GM21717 (cell line): Measurements from ENCODE around the gene VKORC1.
A peak's percentile ranks its signal among the peaks of the same experiment; 100 is the strongest.
"Not testable (repeated sequence)": the region's sequence is repeated elsewhere in the genome, so short reads cannot be mapped to it uniquely, and the experiment has no call there.

Source experiments
- ATAC-seq: cut with Tn5 transposase; IDR thresholded peaks from one replicate; pipeline ENCODE4 v1.9.1; 2021; ENCODE audit warnings: mild to moderate bottlenecking, moderate library complexity; ENCODE audit not compliant: unreplicated experiment

The VKORC1 gene

GRCh38 chr16:31108035-31108793 lies 13.6 kb upstream of the VKORC1 start, which contains the start of gene BCKDK:
Gene BCKDK (plus strand): TSS chr16:31108386. CDS start chr16:31109224, 838 bp downstream.
- ATAC-seq, result peak; percentile 80

GRCh38 chr16:31107465-31107867 lies 12.9 kb upstream of the VKORC1 start:
- peak; percentile 59 for ATAC-seq

- ATAC-seq, result no peak
These were observed 12.2 kb upstream of the VKORC1 start for GRCh38 chr16:31106509-31107464.

- ATAC-seq, result no peak
These were observed 11.1 kb upstream of the VKORC1 start for GRCh38 chr16:31105677-31106213.

GRCh38 chr16:31100876-31101641 lies 6.5 kb upstream of the VKORC1 start:
- ATAC-seq, result not testable (repeated sequence)

GRCh38 chr16:31099860-31100638 lies 5.5 kb upstream of the VKORC1 start:
- ATAC-seq, result no peak

- no peak for ATAC-seq
These were observed 541 bp downstream of the VKORC1 start for GRCh38 chr16:31094088-31094423.

- no peak for ATAC-seq
These were observed 1.4 kb downstream of the VKORC1 start for GRCh38 chr16:31093132-31093703.

- ATAC-seq, result no peak
These were observed 2.3 kb downstream of the VKORC1 start for GRCh38 chr16:31092330-31092729.

GRCh38 chr16:31090540-31090939 lies 4.1 kb downstream of the VKORC1 start:
- no peak for ATAC-seq

GRCh38 chr16:31089199-31089598 lies 5.4 kb downstream of the VKORC1 start:
- no peak for ATAC-seq

- ATAC-seq, result no peak
These were observed 6.0 kb downstream of the VKORC1 start, which contains the start of gene PRSS53 for GRCh38 chr16:31088459-31089183. Gene PRSS53 (minus strand): TSS chr16:31088943. CDS start chr16:31088809, 134 bp downstream.

GRCh38 chr16:31087971-31088370 lies 6.6 kb downstream of the VKORC1 start:
- ATAC-seq, result no peak

GRCh38 chr16:31087481-31087880 lies 7.1 kb downstream of the VKORC1 start:
- no peak for ATAC-seq

- no peak for ATAC-seq
These were observed 8.0 kb downstream of the VKORC1 start for GRCh38 chr16:31086629-31086906.

- no peak for ATAC-seq
These were observed 8.5 kb downstream of the VKORC1 start for GRCh38 chr16:31085873-31086628.

- ATAC-seq, result no peak
These were observed 9.2 kb downstream of the VKORC1 start for GRCh38 chr16:31085411-31085810.

GRCh38 chr16:31084584-31085302 lies 9.9 kb downstream of the VKORC1 start:
- no peak for ATAC-seq
